T1000 (cell line): ENCODE measurements around the gene NUP188.
"Not testable (repeated sequence)": the region's sequence is repeated elsewhere in the genome, so short reads cannot be mapped to it uniquely, and the experiment has no call there.

ENCODE experiments used
- DNase-seq: peaks from one replicate; lab custom pipeline; 2025; ENCODE audit warnings: mixed read lengths; lab: John Stamatoyannopoulos, UW

Gene NUP188

GRCh38 chr9:128916745-128917144 lies 30.8 kb upstream of the NUP188 start:
- no peak for DNase-seq

- no peak for DNase-seq
These were observed 30.2 kb upstream of the NUP188 start for GRCh38 chr9:128917151-128917849.

- DNase-seq = no peak
These were observed 28.6 kb upstream of the NUP188 start for GRCh38 chr9:128918921-128919320.

GRCh38 chr9:128919402-128920089 lies 28.0 kb upstream of the NUP188 start:
- DNase-seq = no peak

- DNase-seq = no peak
These were observed 27.0 kb upstream of the NUP188 start, which contains the start of gene PHYHD1 for GRCh38 chr9:128920381-128921058. Gene PHYHD1, plus strand, starts transcription at chr9:128920982. Its CDS starts 1,342 bp downstream, at chr9:128922324.

- DNase-seq = no peak
These were observed 25.4 kb upstream of the NUP188 start for GRCh38 chr9:128921881-128922763.

GRCh38 chr9:128923493-128923883 lies 24.0 kb upstream of the NUP188 start:
- DNase-seq = no peak

- no peak for DNase-seq
These were observed 19.6 kb upstream of the NUP188 start for GRCh38 chr9:128927731-128928411.

GRCh38 chr9:128928624-128929023 lies 18.9 kb upstream of the NUP188 start:
- DNase-seq = no peak

- DNase-seq = no peak
These were observed 17.9 kb upstream of the NUP188 start for GRCh38 chr9:128929560-128929959.

GRCh38 chr9:128933731-128934130 lies 13.8 kb upstream of the NUP188 start:
- no peak for DNase-seq

GRCh38 chr9:128936171-128936865 lies 11.2 kb upstream of the NUP188 start:
- DNase-seq = no peak

GRCh38 chr9:128937310-128938165 lies 10.0 kb upstream of the NUP188 start:
- DNase-seq = no peak

- DNase-seq = no peak
These were observed 7.1 kb upstream of the NUP188 start for GRCh38 chr9:128940271-128940921.

- no peak for DNase-seq
These were observed 6.3 kb upstream of the NUP188 start for GRCh38 chr9:128940946-128941755.

- DNase-seq = no peak
These were observed 3.5 kb upstream of the NUP188 start for GRCh38 chr9:128943832-128944620.

- not testable (repeated sequence) for DNase-seq
These were observed 2.5 kb upstream of the NUP188 start for GRCh38 chr9:128944966-128945365.
